HCT116 (cell line): Measurements from ENCODE around the gene ARNT2. TPM values are rescaled to one million over a fixed set of nuclear protein-coding genes. Genes with fewer than 3 reads are reported as not detected.

Experiments used
- ATAC-seq: fragments of 200-7000 bp; cut with Tn5 transposase; 2 replicates; pipeline ENCODE4 v1.9.1; 2020; ENCODE audit warnings: mild to moderate bottlenecking, moderate library complexity
- BruUV-seq: library from RNA; stranded (reverse); fragments of 400-500 nt; replicated peaks from 2 replicates; lab custom pipeline; 2021; lab: Mats Ljungman, UMichigan
- CTCF ChIA-PET: fragments of 300-600 bp; sonication (Branson Sonifier 250); formaldehyde crosslinking; loops from one replicate; lab custom pipeline; 2021; ENCODE audit warnings: antibody characterized with exemption; lab: Charles Lee
- POLR2A ChIA-PET: fragments of 300-600, 350-600 bp; sonication (Branson Sonifier 250); formaldehyde crosslinking; loops from one replicate; lab custom pipeline; 2021; ENCODE audit warnings: antibody characterized with exemption; lab: Charles Lee
- RAD21 ChIA-PET, 2 experiments: fragments of 300-600 bp; sonication (Branson Sonifier 250); formaldehyde crosslinking; loops; one replicate each; lab custom pipeline; 2023; ENCODE audit warnings: low total read pairs in 2 of 2; ENCODE audit not compliant: uncharacterized antibody in 2 of 2, unreplicated experiment in 2 of 2, low non-redundant PET in 1 of 2; lab: Charles Lee
- DNase-seq: peaks from one replicate; pipeline ENCODE4 v3.0.0-alpha.2; 2010; ENCODE audit warnings: low read depth, low spot score
- H2AFZ ChIP-seq: fragments of 200-600 bp; shearing (Covaris generic), sonication (generic); 2 replicates; pipeline ENCODE4 v1.6.1; 2017; ENCODE audit warnings: low read depth, mixed run types, mixed read lengths, antibody characterized with exemption, low read length; ENCODE audit not compliant: poor library complexity, severe bottlenecking
- H3K27ac ChIP-seq: 2 replicates; pipeline ENCODE4 v1.5.1; 2012; ENCODE audit warnings: low read depth, low read length
- H3K27me3 ChIP-seq: fragments of 200-600 bp; sonication (generic); 2 replicates; pipeline ENCODE4 v1.6.1; 2016; ENCODE audit warnings: mixed run types, low read length, mixed read lengths; ENCODE audit not compliant: insufficient read depth
- H3K36me3 ChIP-seq, 2 experiments: fragments of 200-500 bp in 1 of 2; fragments of 200-600 bp in 1 of 2; sonication (Bioruptor generic) in 1 of 2; sonication (generic) in 1 of 2; 2 replicates each; pipeline versions ENCODE4 v1.5.1 to v1.6.1; 2014 to 2016; ENCODE audit warnings: low read length in 2 of 2, inconsistent platforms in 1 of 2, mixed read lengths in 1 of 2, mixed run types in 1 of 2; ENCODE audit not compliant: insufficient read depth in 2 of 2, control insufficient read depth in 1 of 2
- H3K4me1 ChIP-seq, 2 experiments: fragments of 200-600 bp in 1 of 2; sonication (generic) in 1 of 2; 2 replicates each; pipeline versions ENCODE4 v1.5.1 to v1.6.1; 2012 to 2017; ENCODE audit warnings: low read length in 2 of 2, inconsistent platforms in 1 of 2, mild to moderate bottlenecking in 1 of 2, mixed read lengths in 1 of 2, mixed run types in 1 of 2, moderate library complexity in 1 of 2; ENCODE audit not compliant: insufficient read depth in 2 of 2, control insufficient read depth in 1 of 2
- H3K4me2 ChIP-seq: fragments of 200-600 bp; sonication (generic); 2 replicates; pipeline ENCODE4 v1.6.1; 2017; ENCODE audit warnings: mixed run types, low read length, mixed read lengths
- H3K4me3 ChIP-seq, 2 experiments: fragments of 200-600 bp in 1 of 2; sonication (generic) in 1 of 2; replicated peaks in 1 of 2; 2 replicates each; pipeline ENCODE4 v1.5.1; 2011 to 2016; ENCODE audit warnings: low read length in 2 of 2, control low read depth in 1 of 2, low read depth in 1 of 2, mild to moderate bottlenecking in 1 of 2, mixed read lengths in 1 of 2, mixed run types in 1 of 2
- H3K79me2 ChIP-seq: fragments of 200-600 bp; sonication (generic); 2 replicates; pipeline ENCODE4 v1.6.1; 2017; ENCODE audit warnings: mild to moderate bottlenecking, mixed run types, low read length, moderate library complexity, mixed read lengths; ENCODE audit not compliant: insufficient read depth
- H3K9ac ChIP-seq: fragments of 200-600 bp; sonication (generic); 2 replicates; pipeline ENCODE4 v1.6.1; 2016; ENCODE audit warnings: low read length, mixed read lengths
- H3K9me2 ChIP-seq: fragments of 200-600 bp; sonication (generic), shearing (Covaris generic); 2 replicates; pipeline ENCODE4 v1.6.1; 2017; ENCODE audit warnings: mixed run types, mild to moderate bottlenecking, moderate library complexity; ENCODE audit not compliant: insufficient read depth
- H3K9me3 ChIP-seq, 2 experiments: fragments of 200-500 bp in 1 of 2; fragments of 200-600 bp in 1 of 2; sonication (Bioruptor generic) in 1 of 2; sonication (generic) in 1 of 2; 2 replicates each; pipeline ENCODE4 v1.6.1; 2014 to 2017; ENCODE audit warnings: low read length in 2 of 2, mixed read lengths in 2 of 2, inconsistent platforms in 1 of 2, low read depth in 1 of 2, mild to moderate bottlenecking in 1 of 2, mixed run types in 1 of 2, moderate library complexity in 1 of 2; ENCODE audit not compliant: control insufficient read depth in 1 of 2, insufficient read depth in 1 of 2
- H4K20me1 ChIP-seq: fragments of 200-600 bp; sonication (generic), shearing (Covaris generic); 2 replicates; pipeline ENCODE4 v1.6.1; 2017; ENCODE audit warnings: mixed run types, mild to moderate bottlenecking, moderate library complexity; ENCODE audit not compliant: insufficient read depth
- CBX3 ChIP-seq: IDR thresholded peaks from 2 replicates; pipeline ENCODE4 v1.6.1; 2012; ENCODE audit warnings: low read depth
- EGR1 ChIP-seq: IDR thresholded peaks from 2 replicates; pipeline ENCODE4 v1.6.1; 2012; ENCODE audit warnings: low read depth
- EZH2 ChIP-seq: fragments of 200-600 bp; sonication (generic); IDR thresholded peaks from 2 replicates; pipeline ENCODE4 v1.6.1; 2017; ENCODE audit warnings: antibody characterized with exemption, mixed run types
- EZH2phosphoT487 ChIP-seq: fragments of 200-600 bp; IDR thresholded peaks from 2 replicates; pipeline ENCODE4 v1.6.1; 2018; ENCODE audit warnings: antibody characterized with exemption, borderline replicate concordance
- FOSL1 ChIP-seq: IDR thresholded peaks from 2 replicates; pipeline ENCODE4 v1.6.1; 2012; ENCODE audit warnings: low read depth
- JUND ChIP-seq: IDR thresholded peaks from 2 replicates; pipeline ENCODE4 v1.6.1; 2012
- SIN3A ChIP-seq: IDR thresholded peaks from 2 replicates; pipeline ENCODE4 v1.6.1; 2012; ENCODE audit warnings: low read depth
- SP1 ChIP-seq: IDR thresholded peaks from 2 replicates; pipeline ENCODE4 v1.6.1; 2012; ENCODE audit warnings: low read depth
- SRF ChIP-seq: IDR thresholded peaks from 2 replicates; pipeline ENCODE4 v1.6.1; 2012; ENCODE audit warnings: low read depth
- YY1 ChIP-seq: IDR thresholded peaks from 2 replicates; pipeline ENCODE4 v1.6.1; 2011; ENCODE audit warnings: low read length, low read depth, moderate library complexity, mild to moderate bottlenecking; ENCODE audit not compliant: insufficient replicate concordance; ENCODE audit errors: extremely low read depth
- ZFX ChIP-seq: fragments of 450-650 bp; IDR thresholded peaks from 2 replicates; pipeline ENCODE4 v1.6.1; 2017
- intact Hi-C: fragments of 100-400 bp; cut with micrococcal nuclease; formaldehyde crosslinking; loops from 2 replicates; pipeline ENCODE4 v1.10.0; 2022
- total RNA-seq: library from RNA; stranded (reverse); gene quantifications from one replicate; pipeline ENCODE4 v1.2.1, GENCODE V29; 2021; ENCODE audit not compliant: unreplicated experiment
- TF ChIP-seq, protein P1 (sequence below): IDR thresholded peaks from 2 replicates; pipeline ENCODE4 v1.6.1; 2012
- TF ChIP-seq, protein P2 (sequence below), 3 experiments: fragments of 200-600 bp in 1 of 3; sonication (generic) in 1 of 3; IDR thresholded peaks in 2 of 3; conservative IDR thresholded peaks in 1 of 3; 2 replicates each; pipeline ENCODE4 v1.5.1; 2012 to 2017; ENCODE audit warnings: low read depth in 2 of 3, low read length in 2 of 3, antibody characterized with exemption in 1 of 3, borderline replicate concordance in 1 of 3, control low read depth in 1 of 3, mild to moderate bottlenecking in 1 of 3, mixed read lengths in 1 of 3, mixed run types in 1 of 3, moderate library complexity in 1 of 3; ENCODE audit not compliant: insufficient read depth in 1 of 3
- TF ChIP-seq, protein P3 (sequence below): IDR thresholded peaks from 2 replicates; pipeline ENCODE4 v1.6.1; 2011; ENCODE audit warnings: mild to moderate bottlenecking, low read length, moderate library complexity; ENCODE audit not compliant: insufficient replicate concordance; ENCODE audit errors: extremely low read depth

Gene ARNT2
- total RNA-seq, 1 experiment from 2014 or later = 3.0 TPM

DNA sequence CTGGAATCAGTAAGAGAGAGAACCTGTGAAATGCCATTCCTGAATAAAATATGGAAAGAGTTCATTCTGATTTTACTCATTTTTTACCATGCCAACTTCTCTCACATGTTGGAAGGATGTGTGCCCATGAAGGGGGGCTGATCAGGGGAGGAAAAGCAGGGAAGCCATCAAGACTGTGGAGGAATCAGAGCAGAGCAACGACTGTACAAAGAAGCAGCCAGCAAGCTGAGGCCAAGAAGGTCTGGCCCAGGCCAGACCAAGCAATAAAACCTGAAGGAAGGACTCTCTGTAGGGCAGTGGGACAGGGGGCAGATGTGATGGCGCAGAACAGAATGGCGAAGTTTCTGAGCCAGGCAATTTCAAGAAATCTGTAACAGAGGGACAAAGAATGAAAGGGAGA lies 24.0 kb upstream of the ARNT2 start:
- Histone ChIP-seq H3K4me2 (no peak overlapping the region), H3K9me3 (no peaks in the 10 kb centered on the region), H3K4me1 (no peaks in the 10 kb centered on the region), H4K20me1 (no peaks in the 10 kb centered on the region), H3K27me3 (peaks cover 26% of the 10 kb centered on the region), H3K4me3 (no peak overlapping the region), H3K9ac (no peak overlapping the region), H3K27ac (no peak overlapping the region), H3K36me3 (no peaks in the 10 kb centered on the region), H3K79me2 (no peaks in the 10 kb centered on the region), H2AFZ (no peak overlapping the region), H3K9me2 (no peaks in the 10 kb centered on the region)
- no TSS peak for BruUV-seq
- no peak for TF ChIP-seq JUND
- no peak for TF ChIP-seq CBX3
- TF ChIP-seq YY1 = no peak
- TF ChIP-seq, protein P1, sequence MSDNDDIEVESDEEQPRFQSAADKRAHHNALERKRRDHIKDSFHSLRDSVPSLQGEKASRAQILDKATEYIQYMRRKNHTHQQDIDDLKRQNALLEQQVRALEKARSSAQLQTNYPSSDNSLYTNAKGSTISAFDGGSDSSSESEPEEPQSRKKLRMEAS = no peak
- no peak for TF ChIP-seq EGR1
- TF ChIP-seq SRF = no peak
- no peak for TF ChIP-seq FOSL1
- DNase-seq (no peak), ATAC-seq (no peak)
- intact Hi-C loops = no loop called here
- ChIA-PET CTCF (no interaction called here), RAD21 (no interaction called here), POLR2A (no interaction called here)

DNA sequence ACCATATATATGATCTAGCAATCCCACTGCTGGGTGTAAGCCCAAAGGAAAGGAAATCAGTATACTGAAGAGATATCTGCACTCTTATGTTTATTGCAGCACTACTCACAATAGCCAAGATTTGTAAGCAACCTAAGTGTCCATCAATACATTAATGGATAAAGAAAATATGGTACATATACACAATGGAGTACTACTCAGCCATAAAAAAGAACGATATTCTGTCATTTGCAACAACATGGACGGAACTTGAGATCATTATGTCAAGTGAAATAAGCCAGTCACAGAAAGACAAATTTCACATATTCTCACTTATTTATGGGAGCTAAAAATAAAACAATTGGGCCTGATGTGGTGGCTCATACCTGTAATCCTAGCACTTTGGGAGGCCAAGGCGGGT lies 21.9 kb upstream of the ARNT2 start:
- BruUV-seq = no TSS peak
- Histone ChIP-seq H3K9me2 (no peaks in the 10 kb centered on the region), H3K4me2 (no peak overlapping the region), H2AFZ (no peak overlapping the region), H4K20me1 (no peaks in the 10 kb centered on the region), H3K36me3 (no peaks in the 10 kb centered on the region), H3K4me1 (no peaks in the 10 kb centered on the region), H3K4me3 (no peak overlapping the region), H3K9ac (no peak overlapping the region)
- RAD21 ChIA-PET = no interaction called here
- CTCF ChIA-PET = no interaction called here
- TF ChIP-seq, protein P2, sequence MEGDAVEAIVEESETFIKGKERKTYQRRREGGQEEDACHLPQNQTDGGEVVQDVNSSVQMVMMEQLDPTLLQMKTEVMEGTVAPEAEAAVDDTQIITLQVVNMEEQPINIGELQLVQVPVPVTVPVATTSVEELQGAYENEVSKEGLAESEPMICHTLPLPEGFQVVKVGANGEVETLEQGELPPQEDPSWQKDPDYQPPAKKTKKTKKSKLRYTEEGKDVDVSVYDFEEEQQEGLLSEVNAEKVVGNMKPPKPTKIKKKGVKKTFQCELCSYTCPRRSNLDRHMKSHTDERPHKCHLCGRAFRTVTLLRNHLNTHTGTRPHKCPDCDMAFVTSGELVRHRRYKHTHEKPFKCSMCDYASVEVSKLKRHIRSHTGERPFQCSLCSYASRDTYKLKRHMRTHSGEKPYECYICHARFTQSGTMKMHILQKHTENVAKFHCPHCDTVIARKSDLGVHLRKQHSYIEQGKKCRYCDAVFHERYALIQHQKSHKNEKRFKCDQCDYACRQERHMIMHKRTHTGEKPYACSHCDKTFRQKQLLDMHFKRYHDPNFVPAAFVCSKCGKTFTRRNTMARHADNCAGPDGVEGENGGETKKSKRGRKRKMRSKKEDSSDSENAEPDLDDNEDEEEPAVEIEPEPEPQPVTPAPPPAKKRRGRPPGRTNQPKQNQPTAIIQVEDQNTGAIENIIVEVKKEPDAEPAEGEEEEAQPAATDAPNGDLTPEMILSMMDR (IDR thresholded peaks at IDR 0.05 in 2 of 3, conservative IDR thresholded peaks at IDR 0.05 in 1 of 3; ENCODE audit: borderline replicate concordance in 1 of 3, insufficient read depth in 1 of 3, low read depth in 2 of 3, low read length in 2 of 3) = no peak
- TF ChIP-seq FOSL1 (no peak), SIN3A (no peak), EZH2phosphoT487 (no peak), ZFX (no peak), EZH2 (no peak), YY1 (no peak), SP1 (no peak), CBX3 (no peak)
- TF ChIP-seq, protein P3, sequence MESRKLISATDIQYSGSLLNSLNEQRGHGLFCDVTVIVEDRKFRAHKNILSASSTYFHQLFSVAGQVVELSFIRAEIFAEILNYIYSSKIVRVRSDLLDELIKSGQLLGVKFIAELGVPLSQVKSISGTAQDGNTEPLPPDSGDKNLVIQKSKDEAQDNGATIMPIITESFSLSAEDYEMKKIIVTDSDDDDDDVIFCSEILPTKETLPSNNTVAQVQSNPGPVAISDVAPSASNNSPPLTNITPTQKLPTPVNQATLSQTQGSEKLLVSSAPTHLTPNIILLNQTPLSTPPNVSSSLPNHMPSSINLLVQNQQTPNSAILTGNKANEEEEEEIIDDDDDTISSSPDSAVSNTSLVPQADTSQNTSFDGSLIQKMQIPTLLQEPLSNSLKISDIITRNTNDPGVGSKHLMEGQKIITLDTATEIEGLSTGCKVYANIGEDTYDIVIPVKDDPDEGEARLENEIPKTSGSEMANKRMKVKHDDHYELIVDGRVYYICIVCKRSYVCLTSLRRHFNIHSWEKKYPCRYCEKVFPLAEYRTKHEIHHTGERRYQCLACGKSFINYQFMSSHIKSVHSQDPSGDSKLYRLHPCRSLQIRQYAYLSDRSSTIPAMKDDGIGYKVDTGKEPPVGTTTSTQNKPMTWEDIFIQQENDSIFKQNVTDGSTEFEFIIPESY = no peak
- TF ChIP-seq, all 23 proteins: peak for 0
- no peak for ATAC-seq
- POLR2A ChIA-PET = no interaction called here
- Histone ChIP-seq H3K79me2 (no peaks in the 10 kb centered on the region), H3K27ac (no peak overlapping the region), H3K9me3 (no peaks in the 10 kb centered on the region), H3K27me3 (peaks cover 33% of the 10 kb centered on the region)
- no peak for DNase-seq
- intact Hi-C loops = no loop called here
